GM21723 (cell line): Measurements from ENCODE around the gene SUMO2.
"Not testable (repeated sequence)": the region's sequence is repeated elsewhere in the genome, so short reads cannot be mapped to it uniquely, and the experiment has no call there.

Experiments used
- ATAC-seq: cut with Tn5 transposase; IDR thresholded peaks from one replicate; pipeline ENCODE4 v1.9.1; 2021; ENCODE audit warnings: mild to moderate bottlenecking, moderate library complexity; ENCODE audit not compliant: unreplicated experiment

SUMO2 gene

GRCh38 chr17:75146592-75146991 lies 36.2 kb downstream of the SUMO2 start:
- no peak for ATAC-seq

- ATAC-seq, result no peak
Measured at GRCh38 chr17:75144816-75145512, 37.8 kb downstream of the SUMO2 start.

GRCh38 chr17:75142236-75142971 lies 40.4 kb downstream of the SUMO2 start:
- ATAC-seq, result no peak

GRCh38 chr17:75138519-75138918 lies 44.2 kb downstream of the SUMO2 start:
- ATAC-seq, result no peak

GRCh38 chr17:75137762-75138161 lies 45.0 kb downstream of the SUMO2 start:
- ATAC-seq, result not testable (repeated sequence)

- no peak for ATAC-seq
Measured at GRCh38 chr17:75135946-75136345, 46.8 kb downstream of the SUMO2 start.

GRCh38 chr17:75135452-75135851 lies 47.3 kb downstream of the SUMO2 start:
- no peak for ATAC-seq

GRCh38 chr17:75133607-75134347 lies 49.0 kb downstream of the SUMO2 start:
- not testable (repeated sequence) for ATAC-seq

GRCh38 chr17:75133001-75133400 lies 49.8 kb downstream of the SUMO2 start:
- ATAC-seq, result no peak

GRCh38 chr17:75132018-75133000 lies 50.5 kb downstream of the SUMO2 start:
- ATAC-seq, result not testable (repeated sequence)

GRCh38 chr17:75131278-75132017 lies 51.3 kb downstream of the SUMO2 start, which contains the start of gene NT5C:
TSS of gene NT5C (minus strand) at chr17:75131742. CDS start at chr17:75131707, 35 bp downstream.
- peak; percentile 81 for ATAC-seq

- ATAC-seq, result peak; percentile 17
Measured at GRCh38 chr17:75130632-75131277, 52.0 kb downstream of the SUMO2 start.

- ATAC-seq, result no peak
Measured at GRCh38 chr17:75130059-75130631, 52.6 kb downstream of the SUMO2 start.

- ATAC-seq, result no peak
Measured at GRCh38 chr17:75129576-75129975, 53.2 kb downstream of the SUMO2 start.

GRCh38 chr17:75128694-75129505 lies 53.9 kb downstream of the SUMO2 start:
- ATAC-seq, result no peak

GRCh38 chr17:75127936-75128335 lies 54.8 kb downstream of the SUMO2 start:
- ATAC-seq, result not testable (repeated sequence)

- ATAC-seq, result no peak
Measured at GRCh38 chr17:75126954-75127353, 55.8 kb downstream of the SUMO2 start.

GRCh38 chr17:75125984-75126383 lies 56.8 kb downstream of the SUMO2 start:
- ATAC-seq, result no peak
